Measurements from ENCODE around the gene GREB1.

GREB1 gene

DNA sequence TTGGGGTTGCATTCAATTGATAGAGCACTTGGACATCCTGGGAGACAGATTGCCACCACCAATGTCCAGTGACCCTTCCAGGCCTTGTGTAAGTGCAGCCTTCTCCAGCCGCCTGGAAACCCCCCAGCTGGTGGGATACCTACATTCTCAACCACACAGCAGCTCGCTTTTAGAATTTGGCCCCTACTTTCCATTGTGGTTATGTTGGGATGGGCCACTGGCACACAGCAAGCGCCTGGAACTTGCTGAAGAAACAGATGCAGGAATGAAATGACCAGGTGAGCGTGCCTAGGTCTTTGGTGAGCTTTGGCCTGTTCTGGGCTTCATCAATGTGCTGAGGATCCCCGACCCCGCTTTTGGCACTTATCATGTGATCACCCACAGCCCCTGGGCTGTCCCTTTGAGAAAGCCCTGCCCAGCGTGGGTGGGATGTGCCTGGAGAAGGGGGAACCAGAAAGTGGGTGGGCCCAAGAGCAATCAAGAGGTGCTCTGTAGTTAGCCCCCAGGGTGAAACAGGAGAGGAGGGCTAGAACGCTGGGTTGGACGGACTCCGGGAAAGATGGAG lies 152.1 kb downstream of the GREB1 start:
- TF ChIP-seq, protein P1, sequence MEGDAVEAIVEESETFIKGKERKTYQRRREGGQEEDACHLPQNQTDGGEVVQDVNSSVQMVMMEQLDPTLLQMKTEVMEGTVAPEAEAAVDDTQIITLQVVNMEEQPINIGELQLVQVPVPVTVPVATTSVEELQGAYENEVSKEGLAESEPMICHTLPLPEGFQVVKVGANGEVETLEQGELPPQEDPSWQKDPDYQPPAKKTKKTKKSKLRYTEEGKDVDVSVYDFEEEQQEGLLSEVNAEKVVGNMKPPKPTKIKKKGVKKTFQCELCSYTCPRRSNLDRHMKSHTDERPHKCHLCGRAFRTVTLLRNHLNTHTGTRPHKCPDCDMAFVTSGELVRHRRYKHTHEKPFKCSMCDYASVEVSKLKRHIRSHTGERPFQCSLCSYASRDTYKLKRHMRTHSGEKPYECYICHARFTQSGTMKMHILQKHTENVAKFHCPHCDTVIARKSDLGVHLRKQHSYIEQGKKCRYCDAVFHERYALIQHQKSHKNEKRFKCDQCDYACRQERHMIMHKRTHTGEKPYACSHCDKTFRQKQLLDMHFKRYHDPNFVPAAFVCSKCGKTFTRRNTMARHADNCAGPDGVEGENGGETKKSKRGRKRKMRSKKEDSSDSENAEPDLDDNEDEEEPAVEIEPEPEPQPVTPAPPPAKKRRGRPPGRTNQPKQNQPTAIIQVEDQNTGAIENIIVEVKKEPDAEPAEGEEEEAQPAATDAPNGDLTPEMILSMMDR (IDR thresholded peaks at IDR 0.05; ENCODE audit: insufficient read depth, low read depth, low read length, missing control alignments) = no peak
- H3K4me3 ChIP-seq (ENCODE audit: low read length) = no peak overlapping the region
- no peak for DNase-seq (ENCODE audit: low read depth)

DNA sequence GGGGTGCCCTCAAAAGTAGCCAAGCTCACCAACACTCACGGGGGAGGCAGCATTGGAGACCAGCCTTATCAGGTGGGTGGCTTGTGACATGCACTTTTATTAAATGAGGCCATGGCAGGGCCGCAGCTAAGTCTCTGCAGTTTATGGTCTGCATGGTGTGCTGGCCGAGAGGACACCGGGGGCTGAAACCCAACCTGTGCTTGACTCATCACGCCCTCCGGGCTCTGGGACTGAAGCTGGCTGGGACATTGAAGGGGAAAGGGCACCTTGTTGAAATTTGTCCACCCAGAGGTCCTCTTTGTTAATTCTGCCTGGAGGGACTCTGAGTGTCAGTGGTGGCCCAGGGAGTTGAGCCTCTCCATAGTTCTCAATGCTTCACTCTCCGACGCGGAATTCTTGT lies 153.9 kb downstream of the GREB1 start:
- DNase-seq (ENCODE audit: low read depth) = no peak
- H3K4me3 ChIP-seq (ENCODE audit: low read length) = no peak overlapping the region
- TF ChIP-seq, protein P1 (IDR thresholded peaks at IDR 0.05; ENCODE audit: insufficient read depth, low read depth, low read length, missing control alignments) = no peak

GRCh38 chr2:11688222-11689069 lies 154.6 kb downstream of the GREB1 start:
- no peak overlapping the region for H3K4me3 ChIP-seq (ENCODE audit: low read length)

DNA sequence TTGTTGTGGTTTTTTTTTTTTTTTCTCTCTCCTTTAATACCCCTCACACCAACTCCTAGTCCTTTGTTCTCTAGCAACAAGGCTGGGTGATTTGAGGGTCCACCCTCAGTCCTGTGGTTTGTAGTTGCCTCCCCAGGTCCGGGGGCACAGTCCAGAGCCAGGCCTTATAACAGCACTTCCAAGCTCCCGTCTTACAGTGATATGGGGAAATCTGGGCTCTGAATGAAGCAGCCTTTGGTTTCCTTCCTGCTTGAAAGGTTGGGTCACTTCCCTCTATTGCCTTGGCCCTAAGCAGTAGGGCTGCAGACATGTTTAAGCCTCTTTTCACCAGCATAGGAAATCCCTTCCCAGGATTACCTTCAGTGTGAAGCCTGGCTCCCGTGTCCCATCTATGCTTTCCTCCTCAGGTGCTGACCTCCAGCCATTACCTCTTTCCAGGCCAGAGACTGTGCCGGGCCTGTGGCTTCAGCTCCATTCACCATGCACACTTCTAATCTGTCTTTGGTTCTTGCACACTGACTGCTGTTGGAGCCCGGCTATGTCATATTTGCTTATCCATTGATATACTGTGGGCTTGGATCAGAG lies 157.3 kb downstream of the GREB1 start:
- H3K4me3 ChIP-seq (ENCODE audit: low read length) = no peak overlapping the region
- TF ChIP-seq, protein P1 (IDR thresholded peaks at IDR 0.05; ENCODE audit: insufficient read depth, low read depth, low read length, missing control alignments) = no peak
- no peak for DNase-seq (ENCODE audit: low read depth)

More at GRCh38 chr2:11688222-11689069, 154.6 kb downstream of the GREB1 start:
- TF ChIP-seq, protein P1 (IDR thresholded peaks at IDR 0.05; ENCODE audit: insufficient read depth, low read depth, low read length, missing control alignments) = peak; percentile 79
- peak; percentile 76 for DNase-seq (ENCODE audit: low read depth)
